GM23248 (cell line): ENCODE measurements around the gene SYNDIG1L. TPM values are rescaled to one million over a fixed set of nuclear protein-coding genes. Genes with fewer than 3 reads are reported as not detected.
"Not testable (repeated sequence)": the region's sequence is repeated elsewhere in the genome, so short reads cannot be mapped to it uniquely, and the experiment has no call there.

ENCODE experiments used
- DNase-seq: peaks from one replicate; pipeline ENCODE4 v3.0.0-alpha.2; 2015
- H2AFZ ChIP-seq: fragments of 200-600 bp; sonication (generic); 2 replicates; pipeline ENCODE4 v1.6.1; 2016; ENCODE audit warnings: antibody characterized with exemption
- H3F3A ChIP-seq: fragments of 200-600 bp; sonication (generic); 2 replicates; pipeline ENCODE4 v1.6.1; 2016; ENCODE audit warnings: mild to moderate bottlenecking, antibody characterized with exemption, mixed run types; ENCODE audit not compliant: insufficient read depth
- H3K27ac ChIP-seq: fragments of 200-600 bp; sonication (generic); 2 replicates; pipeline ENCODE4 v1.5.1; 2016; ENCODE audit warnings: mild to moderate bottlenecking
- H3K27me3 ChIP-seq: fragments of 200-600 bp; sonication (generic); replicated peaks from 2 replicates; pipeline ENCODE4 v1.6.1; 2016; ENCODE audit warnings: mild to moderate bottlenecking; ENCODE audit not compliant: insufficient read depth
- H3K36me3 ChIP-seq: fragments of 200-600 bp; sonication (generic); 2 replicates; pipeline ENCODE4 v1.6.1; 2016; ENCODE audit warnings: low read depth, mild to moderate bottlenecking
- H3K4me1 ChIP-seq: fragments of 200-600 bp; sonication (generic); 2 replicates; pipeline ENCODE4 v1.6.1; 2016; ENCODE audit warnings: mild to moderate bottlenecking; ENCODE audit not compliant: insufficient read depth
- H3K4me2 ChIP-seq: fragments of 200-600 bp; sonication (generic); one replicate; pipeline ENCODE4 v1.6.1; 2016; ENCODE audit warnings: mild to moderate bottlenecking; ENCODE audit not compliant: unreplicated experiment
- H3K4me3 ChIP-seq: fragments of 200-600 bp; sonication (generic); 2 replicates; pipeline ENCODE4 v1.5.1; 2016; ENCODE audit warnings: mild to moderate bottlenecking
- H3K79me2 ChIP-seq: fragments of 200-600 bp; sonication (generic); 2 replicates; pipeline ENCODE4 v1.6.1; 2016; ENCODE audit warnings: mild to moderate bottlenecking; ENCODE audit not compliant: insufficient read depth
- H3K9ac ChIP-seq: fragments of 200-600 bp; sonication (generic); 2 replicates; pipeline ENCODE4 v1.6.1; 2016; ENCODE audit warnings: mild to moderate bottlenecking
- H3K9me2 ChIP-seq: fragments of 200-600 bp; sonication (generic); 2 replicates; pipeline ENCODE4 v1.6.1; 2016; ENCODE audit warnings: mixed run types, mild to moderate bottlenecking, moderate library complexity; ENCODE audit not compliant: insufficient read depth
- H3K9me3 ChIP-seq: fragments of 200-600 bp; sonication (generic); one replicate; pipeline ENCODE4 v1.6.1; 2017; ENCODE audit warnings: low read depth
- H4K20me1 ChIP-seq: fragments of 200-600 bp; sonication (generic); 2 replicates; pipeline ENCODE4 v1.6.0; 2016; ENCODE audit not compliant: insufficient read depth
- EZH2 ChIP-seq: fragments of 200-600 bp; sonication (generic); IDR thresholded peaks from 2 replicates; pipeline ENCODE4 v1.6.1; 2018; ENCODE audit warnings: antibody characterized with exemption, mild to moderate bottlenecking; ENCODE audit not compliant: insufficient read depth, poor library complexity, severe bottlenecking
- EZH2phosphoT487 ChIP-seq: fragments of 200-600 bp; sonication (generic); IDR thresholded peaks from 2 replicates; pipeline ENCODE4 v1.6.1; 2018; ENCODE audit warnings: antibody characterized with exemption, moderate library complexity, mild to moderate bottlenecking, low read depth; ENCODE audit not compliant: insufficient read depth
- WGBS, 2 experiments: methylation state at CpG; one replicate each; pipeline ENCODE4 v1.1.6; 2015 to 2017; ENCODE audit warnings: low lambda C conversion rate in 2 of 2, low coverage in 1 of 2; ENCODE audit errors: missing lambda C conversion rate in 2 of 2; 5-methylcytosine and 5-hydroxymethylcytosine counted together
- in situ Hi-C: fragments of 300-500 bp; cut with MboI; formaldehyde crosslinking; loops from 2 replicates; pipeline ENCODE4 v1.15.0; 2020
- polyA plus RNA-seq: library from polyadenylated mRNA; unstranded; fragments of >200 nt; fragmentation: Nextera tagmentation; extraction: Ambion mirVana; gene quantifications from 2 replicates; pipeline ENCODE4 v1.2.1, GENCODE V29; 2016
- total RNA-seq: library from RNA; depleted of rRNA; stranded (reverse); fragments of >200 nt; shearing (Covaris generic); gene quantifications from 2 replicates; pipeline ENCODE4 v1.2.3, GENCODE V29; 2014

SYNDIG1L gene
- total and polyA plus RNA-seq, 2 experiments from 2014 or later, result not detected

DNA sequence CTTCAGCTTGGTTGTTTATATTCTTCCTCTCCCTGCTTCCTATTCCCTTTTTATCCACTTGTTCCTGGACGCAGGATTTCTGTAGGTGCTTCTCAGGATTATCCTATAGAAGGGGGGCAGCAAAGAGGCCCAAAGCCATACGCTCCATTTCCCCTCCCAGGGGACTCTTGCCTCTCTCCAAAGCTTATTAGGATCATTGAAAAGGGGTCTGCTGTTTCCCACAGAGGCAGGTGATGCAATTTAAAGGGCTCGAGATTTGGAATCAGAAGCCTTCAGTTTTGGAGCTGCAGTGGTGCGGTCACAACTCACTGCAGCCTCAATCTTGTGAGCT, 31.5 kb upstream of the SYNDIG1L start:
- no peak for DNase-seq
- H3K4me3 ChIP-seq, result no peak overlapping the region
- no peaks in the 10 kb centered on the region for H3F3A ChIP-seq
- H3K4me1 ChIP-seq, result peaks cover 4% of the 10 kb centered on the region; the same call in 1 of the 2 replicates
- H4K20me1 ChIP-seq, result no peaks in the 10 kb centered on the region
- no peak overlapping the region for H2AFZ ChIP-seq
- H3K79me2 ChIP-seq, result no peaks in the 10 kb centered on the region
- H3K36me3 ChIP-seq, result no peaks in the 10 kb centered on the region
- TF ChIP-seq EZH2 (no peak), EZH2phosphoT487 (no peak)
- WGBS, 2 experiments, result 69 to 73% methylated on average over 4 of the region's 4 CpGs
- peaks cover 9% of the 10 kb centered on the region for H3K27me3 ChIP-seq
- no peak overlapping the region for H3K9ac ChIP-seq
- H3K9me3 ChIP-seq, result no peaks in the 10 kb centered on the region
- H3K4me2 ChIP-seq, result no peak overlapping the region
- in situ Hi-C loops, result loop anchor here (25.0 kb wide), 1 partner anchor 345 kb away; no protein-coding TSS in a partner anchor
- H3K27ac ChIP-seq, result no peak overlapping the region
- H3K9me2 ChIP-seq, result no peaks in the 10 kb centered on the region

DNA sequence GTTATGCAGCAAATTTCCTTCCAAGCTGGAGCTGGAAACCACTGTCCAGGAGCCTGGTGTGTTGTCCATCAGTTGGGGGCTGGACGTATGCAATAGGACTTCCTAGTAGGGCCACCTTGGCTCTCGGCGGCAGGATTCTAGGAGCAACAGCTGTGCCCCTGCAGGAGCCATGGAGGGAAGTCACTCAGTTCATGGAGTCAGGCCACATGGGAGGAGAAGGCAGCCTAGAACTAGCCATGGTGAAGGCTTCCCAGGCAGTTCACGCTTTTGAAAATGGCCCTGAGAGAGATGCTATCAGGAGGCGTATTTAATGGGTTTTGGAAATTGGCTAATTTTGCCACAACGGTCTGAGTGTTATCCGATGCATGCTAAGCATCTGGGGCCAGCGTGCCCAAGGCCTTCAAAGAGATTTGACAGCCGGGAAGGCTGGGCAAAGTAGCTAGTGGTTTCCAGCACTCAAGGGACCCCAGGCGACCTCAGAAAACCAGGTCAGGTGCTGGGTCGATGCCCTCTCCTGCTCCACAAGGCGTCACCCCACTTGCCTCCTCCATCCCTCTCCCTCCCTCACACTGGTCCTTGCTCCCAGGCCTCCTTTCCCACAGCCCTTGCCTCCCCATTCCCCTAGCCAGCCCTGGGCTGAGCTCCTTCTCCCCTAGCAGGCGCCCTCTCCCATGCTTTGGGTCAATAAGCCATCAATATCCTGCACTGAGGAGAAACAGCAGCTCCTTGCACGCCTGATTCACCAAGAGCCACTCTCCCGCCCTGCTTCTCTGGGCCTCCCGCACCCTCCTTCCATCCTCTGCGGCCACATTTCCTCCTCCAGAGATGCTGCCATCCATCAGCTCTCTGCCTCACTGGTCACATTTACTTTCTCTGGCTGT, 30.9 kb upstream of the SYNDIG1L start:
- no peak for DNase-seq
- Histone ChIP-seq H3K36me3 (no peaks in the 10 kb centered on the region), H3K27ac (no peak overlapping the region), H3K79me2 (no peaks in the 10 kb centered on the region), H3K9ac (no peak overlapping the region), H3K4me2 (no peak overlapping the region), H4K20me1 (no peaks in the 10 kb centered on the region), H3F3A (no peaks in the 10 kb centered on the region), H2AFZ (no peak overlapping the region), H3K9me3 (no peaks in the 10 kb centered on the region), H3K27me3 (peaks cover 12% of the 10 kb centered on the region), H3K9me2 (no peaks in the 10 kb centered on the region), H3K4me1 (peaks cover 4% of the 10 kb centered on the region; the same call in 1 of the 2 replicates), H3K4me3 (no peak overlapping the region)
- in situ Hi-C loops, result loop anchor here (25.0 kb wide), 1 partner anchor 345 kb away; no protein-coding TSS in a partner anchor
- TF ChIP-seq EZH2, result no peak
- TF ChIP-seq EZH2phosphoT487, result no peak
- 74 to 81% methylated on average over 17 of the region's 17 CpGs for WGBS, 2 experiments

DNA sequence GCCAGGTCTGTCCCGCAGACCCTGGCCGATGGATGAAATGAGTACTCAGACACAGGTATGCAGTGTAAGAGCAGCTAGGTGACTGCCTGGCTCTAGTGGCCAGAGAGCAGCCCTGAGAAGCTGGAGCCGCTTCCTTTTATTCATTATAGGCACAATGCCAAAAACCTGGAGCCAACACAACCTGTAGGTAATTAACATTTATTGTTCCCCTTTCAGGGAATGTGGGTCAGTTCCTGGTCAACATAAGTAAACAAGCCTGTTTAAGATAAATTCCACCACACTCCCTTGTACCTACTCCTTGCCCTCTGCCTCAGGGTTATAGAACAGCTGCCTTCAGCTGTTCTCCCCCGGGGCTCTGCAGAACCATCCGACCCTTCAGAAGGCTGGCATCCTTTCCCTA, 28.4 kb upstream of the SYNDIG1L start:
- not testable (repeated sequence) for H3K9me2 ChIP-seq, H2AFZ ChIP-seq, DNase-seq, H3K9me3 ChIP-seq, H3K36me3 ChIP-seq, H3K4me1 ChIP-seq, H3K79me2 ChIP-seq, H3K4me2 ChIP-seq, H3K9ac ChIP-seq, H4K20me1 ChIP-seq, H3K27ac ChIP-seq, H3K4me3 ChIP-seq, H3F3A ChIP-seq
- 73 to 75% methylated on average over 5 of the region's 5 CpGs for WGBS, 2 experiments
- in situ Hi-C loops, result loop anchor here (25.0 kb wide), 1 partner anchor 342 kb away; no protein-coding TSS in a partner anchor
- peaks cover 28% of the 10 kb centered on the region for H3K27me3 ChIP-seq

DNA sequence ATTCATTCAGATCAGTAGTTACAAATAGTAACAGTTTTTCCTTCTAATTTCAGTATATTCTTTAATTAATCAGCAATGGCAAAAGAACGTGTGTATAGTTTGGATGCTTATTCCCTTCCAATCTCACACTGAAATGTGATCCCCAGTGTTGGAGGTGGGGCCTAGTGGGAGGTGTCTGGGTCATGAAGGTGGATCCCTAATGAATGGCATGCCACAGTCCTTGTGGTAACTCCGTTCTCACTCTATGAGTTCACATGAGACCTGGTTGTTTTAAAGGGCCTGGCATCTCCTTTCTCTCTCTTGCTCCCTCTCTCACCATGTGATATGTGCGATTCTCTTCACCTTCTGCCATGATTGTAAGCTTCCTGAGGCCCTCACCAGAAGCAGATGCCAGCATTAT, 18.9 kb upstream of the SYNDIG1L start:
- H3K4me3 ChIP-seq, result no peak overlapping the region
- H3K79me2 ChIP-seq, result no peaks in the 10 kb centered on the region
- H3K4me2 ChIP-seq, result no peak overlapping the region
- 10 to 22% methylated on average over 3 of the region's 3 CpGs for WGBS, 2 experiments
- TF ChIP-seq EZH2phosphoT487 (no peak), EZH2 (no peak)
- H2AFZ ChIP-seq, result no peak overlapping the region
- H3K4me1 ChIP-seq, result no peaks in the 10 kb centered on the region
- H4K20me1 ChIP-seq, result no peaks in the 10 kb centered on the region
- no peak overlapping the region for H3K27ac ChIP-seq
- in situ Hi-C loops, result no loop called here
- no peak overlapping the region for H3K9ac ChIP-seq
- H3K27me3 ChIP-seq, result peaks cover 69% of the 10 kb centered on the region
- H3K9me3 ChIP-seq, result no peaks in the 10 kb centered on the region
- H3K36me3 ChIP-seq, result no peaks in the 10 kb centered on the region
- H3F3A ChIP-seq, result no peaks in the 10 kb centered on the region
- no peak for DNase-seq
- H3K9me2 ChIP-seq, result no peaks in the 10 kb centered on the region
